NCI-H2227 (cell line): ENCODE results near the gene CCNY.
"Not testable (repeated sequence)": the region's sequence is repeated elsewhere in the genome, so short reads cannot be mapped to it uniquely, and the experiment has no call there.

Source experiments
- DNase-seq: peaks from one replicate; lab custom pipeline; 2025; ENCODE audit not compliant: unreplicated experiment; lab: John Stamatoyannopoulos, UW

The CCNY gene

DNA sequence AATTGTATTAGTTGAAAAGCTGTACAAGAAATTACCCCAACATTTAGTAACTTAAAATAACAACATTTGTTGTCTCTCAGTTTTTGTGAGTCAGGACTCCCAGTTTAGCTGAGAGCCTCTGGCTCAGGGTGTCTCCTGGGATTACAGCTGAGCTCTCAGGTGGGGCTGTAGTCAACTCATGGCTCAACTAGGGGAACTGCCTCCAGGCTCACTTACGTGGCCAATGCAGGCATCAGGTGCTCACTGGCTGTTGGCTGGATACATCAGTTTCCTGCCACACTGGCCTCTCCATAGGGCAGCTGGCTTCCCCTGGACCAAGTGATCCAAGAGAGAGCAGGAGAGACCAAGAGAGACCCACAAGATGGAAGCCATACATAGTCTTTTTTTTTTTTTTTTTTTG is 17.5 kb downstream of the CCNY start:
- no peak for DNase-seq

DNA sequence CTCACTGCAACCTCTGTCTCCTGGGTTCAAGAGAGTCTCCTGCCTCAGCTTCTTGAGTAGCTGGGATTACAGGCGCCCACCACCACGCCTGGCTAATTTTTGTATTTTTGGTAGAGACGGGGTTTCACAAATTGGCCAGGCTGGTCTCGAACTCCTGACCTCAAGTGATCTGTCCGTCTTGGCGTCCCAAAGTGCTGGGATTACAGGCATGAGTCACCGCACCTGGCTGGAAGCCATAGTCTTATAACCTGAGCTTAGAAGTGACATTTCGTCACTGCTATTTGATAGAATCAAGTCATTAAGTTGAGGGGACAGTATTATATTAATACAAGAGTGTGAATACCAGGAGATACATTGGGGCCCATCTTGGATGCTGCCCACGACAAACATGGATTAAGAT is 17.9 kb downstream of the CCNY start:
- not testable (repeated sequence) for DNase-seq

DNA sequence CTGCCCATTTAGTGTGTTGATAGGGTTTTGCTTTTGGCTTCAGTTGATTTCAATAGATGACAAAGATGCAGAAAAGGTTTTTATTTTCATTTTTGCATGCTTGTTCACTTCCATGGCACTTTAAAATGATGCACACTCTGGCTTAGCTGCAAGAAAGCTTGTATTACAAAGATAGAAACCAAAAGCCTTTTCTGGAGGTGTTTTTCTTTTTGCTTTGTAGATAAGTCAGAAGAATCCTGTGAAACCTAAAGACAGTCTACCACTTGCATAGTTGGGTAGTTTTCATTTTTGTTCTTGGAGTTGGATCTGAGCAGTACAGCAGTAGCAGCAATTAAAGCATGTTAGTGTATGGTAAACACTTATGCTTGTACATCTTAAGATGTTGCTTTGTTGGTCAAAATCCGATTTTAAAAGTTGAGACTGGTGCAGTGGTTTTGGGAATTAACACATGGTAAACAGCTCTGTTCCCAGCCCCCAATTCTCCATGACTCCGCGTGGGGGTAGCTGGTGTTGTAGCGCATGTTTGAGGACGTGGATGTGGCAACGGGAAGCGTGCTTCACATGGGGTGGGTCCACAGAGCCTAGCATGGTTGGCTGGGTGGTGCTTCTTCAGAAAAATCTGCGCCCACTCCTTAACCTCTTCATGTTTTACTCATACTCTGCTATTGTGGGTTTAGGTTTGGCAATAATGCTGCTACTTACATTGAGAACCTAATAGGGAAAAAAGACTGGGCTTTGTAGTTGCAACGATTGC is 19.8 kb downstream of the CCNY start:
- DNase-seq, result no peak

DNA sequence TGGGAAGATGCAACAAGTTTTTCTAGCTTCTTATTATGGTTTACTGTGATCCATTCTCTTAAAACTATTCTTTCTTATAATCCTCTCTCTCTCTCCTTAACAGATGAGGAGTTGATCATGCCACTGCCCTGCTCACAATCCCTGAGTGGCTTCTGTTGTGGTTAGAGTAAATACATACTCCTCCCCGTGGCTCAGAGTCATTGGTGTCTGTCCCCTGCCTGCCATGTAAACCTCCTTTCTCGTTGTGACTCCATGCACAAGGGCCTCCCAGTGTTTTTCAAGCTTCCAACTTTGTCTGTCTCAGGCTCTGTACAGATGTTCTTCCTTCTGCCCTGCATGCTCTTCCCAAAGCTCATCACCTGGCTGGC is 20.4 kb downstream of the CCNY start:
- no peak for DNase-seq

- no peak for DNase-seq
These were observed 22.7 kb downstream of the CCNY start for GRCh38 chr10:35359056-35359455.

DNA sequence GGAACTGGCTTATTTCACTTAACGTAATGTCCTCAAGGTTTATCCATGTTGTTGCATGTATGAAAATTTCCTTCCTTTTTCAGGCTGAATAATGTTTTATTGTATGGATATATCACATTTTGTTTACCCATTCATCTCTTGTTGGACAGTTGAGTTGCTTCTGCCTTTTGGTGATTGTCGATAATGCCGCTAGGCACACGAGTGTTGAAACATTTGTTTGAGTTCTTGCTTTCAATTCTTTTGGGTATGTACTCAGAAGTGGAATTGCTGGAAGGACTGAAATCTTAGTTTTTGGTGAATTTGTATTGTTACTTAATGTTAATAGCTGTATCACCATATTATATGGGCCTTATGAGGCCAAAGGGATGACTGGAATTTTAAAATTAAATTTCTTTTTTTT is 23.6 kb downstream of the CCNY start:
- no peak for DNase-seq

DNA sequence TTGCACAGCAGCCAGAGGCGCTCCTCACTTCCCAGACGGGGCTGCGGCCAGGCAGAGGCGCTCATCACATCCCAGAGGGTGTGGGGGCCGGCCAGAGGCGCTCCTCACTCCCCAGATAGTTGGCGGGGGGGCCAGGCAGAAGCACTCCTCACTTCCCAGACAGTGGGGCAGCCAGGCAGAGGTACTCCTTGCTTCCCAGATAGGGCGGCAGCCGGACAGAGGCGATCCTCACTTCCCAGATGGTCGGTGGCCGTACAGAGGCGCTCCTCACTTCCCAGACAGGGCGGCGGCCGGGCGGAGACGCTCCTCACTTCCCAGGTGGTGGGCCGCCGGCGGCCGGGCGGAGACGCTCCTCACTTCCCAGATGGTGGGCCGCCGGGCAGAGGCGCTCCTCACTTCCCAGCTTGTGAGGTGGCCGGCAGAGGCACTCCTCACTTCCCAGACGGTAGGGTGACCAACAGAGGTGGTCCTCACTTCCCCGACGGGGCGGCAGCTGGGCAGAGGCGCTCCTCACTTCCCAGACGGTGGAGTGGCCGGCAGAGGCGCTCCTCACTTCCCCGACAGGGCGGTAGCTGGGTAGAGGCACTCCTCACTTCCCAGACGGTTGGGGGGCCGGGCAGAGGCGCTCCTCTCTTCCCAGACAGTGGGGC is 26.5 kb downstream of the CCNY start:
- DNase-seq, result no peak

GRCh38 chr10:35363587-35363986 is 27.3 kb downstream of the CCNY start:
- no peak for DNase-seq

DNA sequence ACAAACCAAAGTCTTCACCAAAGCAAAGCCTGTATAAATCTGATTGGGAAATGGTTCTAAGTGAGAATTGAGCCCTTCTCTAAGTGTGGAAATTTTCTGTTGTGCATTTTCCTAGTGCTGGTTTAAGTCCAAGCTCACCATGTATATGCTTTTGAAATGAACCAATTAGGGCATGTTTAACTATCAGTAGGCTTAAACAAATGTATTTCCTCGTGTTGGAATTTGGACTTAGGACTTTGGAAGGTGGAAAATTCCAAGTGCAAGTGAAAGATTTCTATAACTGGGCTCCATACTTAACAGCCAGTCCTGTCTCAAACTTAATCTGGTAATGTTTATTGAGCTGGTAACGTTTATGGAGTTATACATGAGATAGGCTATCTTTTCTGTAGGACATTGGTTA is 28.5 kb downstream of the CCNY start:
- no peak for DNase-seq

DNA sequence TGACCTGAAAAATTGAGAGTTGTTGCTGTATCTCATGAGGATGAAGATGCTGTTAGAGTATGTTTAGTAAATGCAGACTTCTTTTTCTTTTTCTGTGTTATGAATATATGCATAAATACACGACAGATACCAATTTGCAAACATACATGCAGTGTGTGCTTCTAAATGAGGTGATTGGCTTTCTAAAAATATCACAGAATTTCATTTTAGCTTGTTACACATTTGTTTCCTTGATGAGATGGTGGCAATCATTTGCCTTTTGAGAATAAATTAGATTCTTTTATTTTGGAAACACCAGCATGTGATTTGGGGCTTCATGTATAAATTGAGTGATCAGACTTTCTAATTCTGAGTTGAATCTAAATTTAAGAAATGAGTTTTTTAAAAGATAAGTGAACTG is 29.7 kb downstream of the CCNY start:
- DNase-seq, result no peak

DNA sequence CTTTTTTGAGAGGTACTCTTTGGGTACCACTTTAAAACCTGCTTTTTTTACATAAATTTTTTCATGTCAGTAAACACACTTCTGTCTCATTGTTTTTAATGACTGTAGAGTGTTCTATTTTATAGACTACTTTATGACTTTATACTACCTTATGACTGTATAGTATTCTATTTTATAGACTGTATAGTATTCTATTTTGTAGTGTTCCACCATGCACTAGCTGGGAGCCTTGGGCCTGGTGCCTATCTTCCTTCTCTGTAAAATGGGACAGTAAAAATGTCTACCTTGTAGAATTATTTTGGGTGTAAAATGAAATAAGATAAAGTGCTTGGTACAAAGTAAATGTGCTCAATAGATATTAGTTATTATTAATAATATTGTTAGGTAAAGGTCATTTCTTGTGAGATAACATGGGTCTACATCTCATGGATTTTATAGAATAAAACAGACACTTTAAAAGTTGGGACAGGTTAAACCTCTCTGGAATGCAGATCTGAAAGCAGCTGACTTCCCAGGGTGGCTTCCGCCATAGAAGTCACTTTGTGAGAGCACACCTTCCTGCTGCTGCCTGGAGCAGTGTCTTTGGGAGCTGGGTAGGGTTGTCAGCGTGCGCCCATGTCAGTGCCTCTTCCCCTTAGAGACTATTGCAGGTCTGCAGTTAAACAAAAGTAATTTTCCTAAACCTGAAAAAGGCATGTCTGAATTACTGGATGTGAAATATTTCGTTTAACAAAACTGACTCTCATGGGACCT is 31.0 kb downstream of the CCNY start:
- DNase-seq, result no peak

- no peak for DNase-seq
These were observed 31.7 kb downstream of the CCNY start for GRCh38 chr10:35367982-35368381.

DNA sequence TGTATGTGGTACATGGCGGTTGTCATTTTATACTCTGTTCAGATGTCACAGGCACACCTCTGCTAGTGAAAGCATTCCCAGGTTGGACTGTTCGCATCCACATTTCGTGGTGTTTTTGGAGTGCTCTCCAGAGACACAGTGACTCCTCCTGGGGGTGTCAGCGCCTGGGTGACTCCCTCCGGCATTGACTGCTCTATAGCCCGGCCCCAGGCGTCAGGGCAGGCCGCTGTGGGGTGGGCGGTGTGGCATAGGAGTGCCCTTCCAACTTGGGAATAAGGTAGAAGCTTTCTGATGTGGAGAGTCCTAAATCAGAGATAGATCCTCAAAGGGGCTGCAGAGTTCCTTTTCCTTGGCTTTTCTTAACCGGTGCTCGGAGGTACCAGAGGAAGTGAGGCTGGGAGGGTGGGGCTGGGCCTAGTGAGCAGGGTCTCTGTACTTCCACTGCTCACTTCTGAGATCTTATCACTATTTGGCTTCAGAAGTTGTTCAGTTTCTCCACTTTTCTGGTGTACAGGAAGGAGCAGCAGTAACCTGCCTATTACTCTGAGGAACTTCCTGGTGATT is 32.3 kb downstream of the CCNY start:
- DNase-seq, result no peak

GRCh38 chr10:35369049-35369611 is 32.8 kb downstream of the CCNY start:
- DNase-seq, result no peak

- no peak for DNase-seq
These were observed 35.4 kb downstream of the CCNY start for GRCh38 chr10:35371731-35372130.

- DNase-seq, result no peak
These were observed 36.0 kb downstream of the CCNY start for GRCh38 chr10:35372329-35372728.

- no peak for DNase-seq
These were observed 38.9 kb downstream of the CCNY start for GRCh38 chr10:35375091-35375765.

DNA sequence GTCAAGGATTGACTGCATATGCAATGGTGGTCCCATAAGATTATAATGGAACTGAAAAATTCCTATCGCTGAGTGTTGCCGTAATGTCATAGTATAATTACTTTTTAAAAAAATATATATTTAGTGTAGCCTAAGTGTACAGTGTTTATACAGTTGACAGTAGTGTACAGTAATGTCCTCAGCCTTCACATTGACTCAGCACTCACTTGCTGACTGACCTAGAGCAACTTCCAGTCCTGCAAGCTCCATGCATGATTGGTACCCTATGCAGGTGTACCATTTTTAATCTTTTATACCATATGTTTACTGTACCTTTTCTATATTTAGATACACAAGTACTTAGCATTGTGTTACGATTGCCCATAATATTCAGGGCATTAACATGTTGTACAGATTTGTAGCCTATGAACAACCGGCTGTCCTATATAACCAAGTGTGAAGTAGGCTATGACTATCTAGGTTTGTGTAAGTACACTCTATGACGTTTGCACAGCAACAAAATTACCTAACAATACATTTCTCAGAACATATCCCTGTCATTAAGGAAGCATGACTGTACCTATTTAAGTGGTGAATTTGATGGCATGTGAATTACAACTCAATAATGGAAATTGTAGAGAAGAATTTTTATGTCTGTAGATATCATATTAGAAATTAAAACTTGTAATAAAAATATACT is 40.9 kb downstream of the CCNY start:
- no peak for DNase-seq

- DNase-seq, result no peak
These were observed 42.4 kb downstream of the CCNY start for GRCh38 chr10:35378541-35379210.
